Neural crest cell (in vitro differentiated cells): ENCODE results near the gene CFAP70. TPM values are rescaled to one million over a fixed set of nuclear protein-coding genes. Genes with fewer than 3 reads are reported as not detected.

Experiments used
- DNase-seq: peaks from one replicate; pipeline ENCODE4 v3.0.0; 2021; ENCODE audit warnings: low read depth, mixed read lengths, low spot score
- H3K27ac Mint-ChIP-seq: one replicate; pipeline ENCODE4 v1.8.0; 2021; ENCODE audit warnings: mild to moderate bottlenecking, mixed read lengths; ENCODE audit not compliant: unreplicated experiment
- H3K27me3 Mint-ChIP-seq: 2 replicates; pipeline ENCODE4 v1.8.0; 2021; ENCODE audit warnings: low read depth, mild to moderate bottlenecking, mixed read lengths
- H3K36me3 Mint-ChIP-seq: 2 replicates; pipeline ENCODE4 v1.8.0; 2021; ENCODE audit warnings: low read depth, mild to moderate bottlenecking, mixed read lengths
- H3K4me1 Mint-ChIP-seq: 2 replicates; pipeline ENCODE4 v1.8.0; 2021; ENCODE audit warnings: mixed read lengths
- H3K4me3 Mint-ChIP-seq: one replicate; pipeline ENCODE4 v1.8.0; 2021; ENCODE audit warnings: mild to moderate bottlenecking, mixed read lengths
- H3K9me3 Mint-ChIP-seq: 2 replicates; pipeline ENCODE4 v1.8.0; 2021; ENCODE audit warnings: mixed read lengths
- CTCF ChIP-seq: fragments of 200-600 bp; sonication (generic); conservative IDR thresholded peaks from 2 replicates; pipeline ENCODE4 v1.5.0; 2021; ENCODE audit warnings: antibody characterized with exemption, mild to moderate bottlenecking
- total RNA-seq: library from RNA; stranded (reverse); gene quantifications from 2 replicates; pipeline ENCODE4 v1.2.1, GENCODE V29; 2021

The CFAP70 gene
- total RNA-seq, 1 donor from 2014 or later = 0.65 TPM

GRCh38 chr10:73386583-73386982 lies 27.9 kb upstream of the CFAP70 start:
- Mint-ChIP-seq H3K36me3 (peaks cover 8% of the 10 kb centered on the region), H3K4me3 (no peak overlapping the region), H3K27ac (no peak overlapping the region), H3K27me3 (no peaks in the 10 kb centered on the region), H3K9me3 (no peaks in the 10 kb centered on the region), H3K4me1 (no peaks in the 10 kb centered on the region)
- TF ChIP-seq CTCF = no peak
- DNase-seq = no peak

- H3K27me3 Mint-ChIP-seq = no peaks in the 10 kb centered on the region
- TF ChIP-seq CTCF = no peak
- H3K27ac Mint-ChIP-seq = peak overlapping the region; percentile 60
- no peaks in the 10 kb centered on the region for H3K9me3 Mint-ChIP-seq
- H3K36me3 Mint-ChIP-seq = peaks cover 10% of the 10 kb centered on the region
- H3K4me3 Mint-ChIP-seq = no peak overlapping the region
- DNase-seq = no peak
- no peaks in the 10 kb centered on the region for H3K4me1 Mint-ChIP-seq
Measured at GRCh38 chr10:73379064-73379748, 20.5 kb upstream of the CFAP70 start.

GRCh38 chr10:73376679-73377078 lies 18.0 kb upstream of the CFAP70 start:
- Mint-ChIP-seq H3K36me3 (peaks cover 13% of the 10 kb centered on the region), H3K9me3 (no peaks in the 10 kb centered on the region), H3K4me1 (no peaks in the 10 kb centered on the region), H3K4me3 (no peak overlapping the region), H3K27me3 (no peaks in the 10 kb centered on the region), H3K27ac (no peak overlapping the region)
- DNase-seq = no peak
- TF ChIP-seq CTCF = no peak

GRCh38 chr10:73368238-73368637 lies 9.6 kb upstream of the CFAP70 start:
- no peak for DNase-seq
- no peaks in the 10 kb centered on the region for H3K27me3 Mint-ChIP-seq

GRCh38 chr10:73366381-73367298 lies 8.0 kb upstream of the CFAP70 start:
- Mint-ChIP-seq H3K9me3 (peaks cover 4% of the 10 kb centered on the region), H3K27me3 (no peaks in the 10 kb centered on the region), H3K4me3 (no peak overlapping the region), H3K36me3 (peaks cover 29% of the 10 kb centered on the region), H3K27ac (no peak overlapping the region), H3K4me1 (peaks cover 12% of the 10 kb centered on the region)
- no peak for TF ChIP-seq CTCF
- DNase-seq = no peak

More at GRCh38 chr10:73368238-73368637, 9.6 kb upstream of the CFAP70 start:
- Mint-ChIP-seq H3K4me3 (no peak overlapping the region), H3K27ac (peak overlapping the region; percentile 80), H3K36me3 (peaks cover 18% of the 10 kb centered on the region), H3K9me3 (no peaks in the 10 kb centered on the region), H3K4me1 (peaks cover 12% of the 10 kb centered on the region)
- no peak for TF ChIP-seq CTCF
